Spleen (tissue), 7 donors: ENCODE measurements around the gene CYLD.

ENCODE experiments used
- CTCF ChIP-seq, 11 experiments: fragments of 200-600 bp in 7 of 11; fragments of 450-650 bp in 4 of 11; sonication (generic) in 4 of 11; IDR thresholded peaks in 8 of 11; conservative IDR thresholded peaks in 3 of 11; 1 replicate in 7 of 11; 2 replicates in 4 of 11; pipeline versions ENCODE4 v1.4.0 to v1.8.0; 2016 to 2021; ENCODE audit warnings: antibody characterized with exemption in 11 of 11, inconsistent platforms in 4 of 11, mild to moderate bottlenecking in 1 of 11
- POLR2AphosphoS5 ChIP-seq, 3 donors: sonication (generic); formaldehyde crosslinking; IDR thresholded peaks; one replicate each; pipeline ENCODE4 v1.5.1; 2017; ENCODE audit warnings: antibody characterized with exemption in 3 of 3
- donor health status: DM: no; HTN: no; CAD: no; lungs with moderate emphysema.
- donor health status: DM: no; HTN: no; CAD: no.
- donor health status: DM: no; HTN: no; CAD: no.

- no peak for TF ChIP-seq CTCF (IDR thresholded peaks at IDR 0.05 in 8 of 11, conservative IDR thresholded peaks at IDR 0.05 in 3 of 11)
- no peak for TF ChIP-seq POLR2AphosphoS5 (IDR thresholded peaks at IDR 0.05)
Observed at GRCh38 chr16:50838165-50838564, 96.3 kb downstream of the CYLD start.
